ENCODE measurements around the gene PATJ.

PATJ gene

DNA sequence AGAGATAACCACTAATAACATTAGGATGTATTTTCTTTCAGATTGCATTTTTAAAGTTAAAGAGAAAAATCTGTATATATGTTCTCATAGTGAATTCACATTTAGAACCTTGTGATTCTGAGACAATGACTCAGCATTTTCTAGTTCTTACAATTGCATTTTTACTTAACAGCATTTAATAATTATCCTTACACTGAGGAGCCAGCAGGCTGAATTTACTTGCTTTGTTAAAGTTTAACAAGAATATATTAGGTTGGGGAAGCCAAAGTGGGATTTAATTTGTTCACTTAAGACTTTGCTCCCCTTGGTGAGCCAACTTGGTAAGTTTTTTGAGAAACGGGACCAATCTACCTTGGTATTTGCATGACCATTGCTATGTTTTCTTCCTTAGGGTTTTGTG is 4.5 kb downstream of the PATJ start:
- DNase-seq (ENCODE audit: insufficient read length, low spot score) (no peak), FAIRE-seq (no peak)
- TF ChIP-seq POLR2AphosphoS5 (IDR thresholded peaks at IDR 0.05; ENCODE audit: low read depth, low read length) (no peak), PAX5 (IDR thresholded peaks at IDR 0.05; ENCODE audit: insufficient read depth, low read length, severe bottlenecking) (no peak), POLR2A (IDR thresholded peaks at IDR 0.05; ENCODE audit: low read depth, low read length) (no peak), POU2F2 (IDR thresholded peaks at IDR 0.05; ENCODE audit: low read depth, low read length) (no peak), TAF1 (IDR thresholded peaks at IDR 0.05; ENCODE audit: low read depth, low read length) (no peak), SPI1 (IDR thresholded peaks at IDR 0.05; ENCODE audit: low read depth, low read length) (no peak)

DNA sequence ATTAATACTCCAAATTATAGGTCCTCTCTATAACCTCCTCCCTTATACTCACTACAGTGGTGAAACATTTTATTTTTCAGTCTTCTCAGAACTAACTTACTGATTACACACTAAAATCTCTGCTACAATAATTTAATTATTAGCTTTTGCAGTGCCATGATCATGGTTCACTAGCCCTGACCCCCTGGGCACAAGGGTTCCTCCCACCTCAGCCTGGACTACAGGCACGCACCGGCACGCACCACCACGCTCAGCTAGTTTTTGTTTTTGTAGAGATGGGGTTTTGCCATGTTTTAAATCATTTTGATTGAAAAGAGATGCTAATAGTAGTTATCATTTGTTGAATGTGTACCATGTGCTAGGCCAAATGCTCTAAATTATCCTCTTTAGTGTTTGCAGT is 6.3 kb downstream of the PATJ start:
- FAIRE-seq: no peak
- TF ChIP-seq SPI1 (IDR thresholded peaks at IDR 0.05; ENCODE audit: low read depth, low read length) (no peak), TAF1 (IDR thresholded peaks at IDR 0.05; ENCODE audit: low read depth, low read length) (no peak), POLR2AphosphoS5 (IDR thresholded peaks at IDR 0.05; ENCODE audit: low read depth, low read length) (no peak), POLR2A (IDR thresholded peaks at IDR 0.05; ENCODE audit: low read depth, low read length) (no peak), POU2F2 (IDR thresholded peaks at IDR 0.05; ENCODE audit: low read depth, low read length) (no peak), PAX5 (IDR thresholded peaks at IDR 0.05; ENCODE audit: insufficient read depth, low read length, severe bottlenecking) (no peak)
- DNase-seq (ENCODE audit: insufficient read length, low spot score): no peak

DNA sequence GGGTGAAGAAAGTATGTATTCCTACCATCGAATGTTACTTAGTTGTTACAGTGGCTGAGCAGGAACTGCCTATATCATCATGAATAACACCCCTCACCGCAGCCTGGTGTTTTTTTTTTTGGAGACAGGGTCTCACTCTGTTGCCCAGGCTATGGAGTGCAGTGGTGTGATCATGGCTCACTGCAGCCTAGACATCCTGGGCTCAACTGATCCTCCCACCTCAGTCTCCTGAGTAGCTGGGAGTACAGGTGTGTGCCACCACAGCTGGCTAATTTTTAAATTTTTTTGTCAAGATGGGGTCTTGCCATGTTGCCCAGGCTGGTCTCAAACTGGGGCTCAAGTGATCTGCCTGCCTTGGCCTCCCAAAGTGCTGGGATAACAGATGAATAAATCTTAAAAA is 7.3 kb downstream of the PATJ start:
- DNase-seq (ENCODE audit: insufficient read length, low spot score) (no peak), FAIRE-seq (no peak)
- TF ChIP-seq SPI1 (IDR thresholded peaks at IDR 0.05; ENCODE audit: low read depth, low read length) (no peak), POLR2AphosphoS5 (IDR thresholded peaks at IDR 0.05; ENCODE audit: low read depth, low read length) (no peak), TAF1 (IDR thresholded peaks at IDR 0.05; ENCODE audit: low read depth, low read length) (no peak), POLR2A (IDR thresholded peaks at IDR 0.05; ENCODE audit: low read depth, low read length) (no peak), PAX5 (IDR thresholded peaks at IDR 0.05; ENCODE audit: insufficient read depth, low read length, severe bottlenecking) (no peak), POU2F2 (IDR thresholded peaks at IDR 0.05; ENCODE audit: low read depth, low read length) (no peak)

DNA sequence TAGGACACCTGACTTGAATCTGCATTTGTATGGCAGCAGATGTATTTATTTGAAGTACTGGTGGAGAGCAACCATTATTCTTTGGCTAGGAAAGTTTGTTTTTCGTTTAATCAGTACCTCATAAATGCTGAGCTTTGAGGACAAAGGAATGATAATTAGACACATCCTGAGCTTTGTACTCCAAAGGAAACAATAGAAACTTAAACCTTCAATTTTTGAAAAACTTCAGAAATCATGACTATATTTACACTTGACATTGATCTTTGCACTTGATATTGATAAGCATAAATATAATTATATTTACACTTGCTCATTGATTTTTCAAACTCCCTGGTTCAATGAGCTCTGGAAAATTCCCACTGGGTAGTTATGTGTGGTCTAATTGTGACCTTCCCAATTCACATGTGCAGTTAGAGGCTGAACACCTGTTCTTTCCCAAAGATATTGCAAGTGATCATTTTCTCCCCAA is 10.7 kb downstream of the PATJ start:
- DNase-seq (ENCODE audit: insufficient read length, low spot score): no peak
- no peak for TF ChIP-seq POLR2AphosphoS5 (IDR thresholded peaks at IDR 0.05; ENCODE audit: low read depth, low read length)
- no peak for TF ChIP-seq SPI1 (IDR thresholded peaks at IDR 0.05; ENCODE audit: low read depth, low read length)
- no peak for TF ChIP-seq POLR2A (IDR thresholded peaks at IDR 0.05; ENCODE audit: low read depth, low read length)
- no peak for TF ChIP-seq PAX5 (IDR thresholded peaks at IDR 0.05; ENCODE audit: insufficient read depth, low read length, severe bottlenecking)
- TF ChIP-seq TAF1 (IDR thresholded peaks at IDR 0.05; ENCODE audit: low read depth, low read length): no peak
- no peak for TF ChIP-seq POU2F2 (IDR thresholded peaks at IDR 0.05; ENCODE audit: low read depth, low read length)
- FAIRE-seq: no peak

DNA sequence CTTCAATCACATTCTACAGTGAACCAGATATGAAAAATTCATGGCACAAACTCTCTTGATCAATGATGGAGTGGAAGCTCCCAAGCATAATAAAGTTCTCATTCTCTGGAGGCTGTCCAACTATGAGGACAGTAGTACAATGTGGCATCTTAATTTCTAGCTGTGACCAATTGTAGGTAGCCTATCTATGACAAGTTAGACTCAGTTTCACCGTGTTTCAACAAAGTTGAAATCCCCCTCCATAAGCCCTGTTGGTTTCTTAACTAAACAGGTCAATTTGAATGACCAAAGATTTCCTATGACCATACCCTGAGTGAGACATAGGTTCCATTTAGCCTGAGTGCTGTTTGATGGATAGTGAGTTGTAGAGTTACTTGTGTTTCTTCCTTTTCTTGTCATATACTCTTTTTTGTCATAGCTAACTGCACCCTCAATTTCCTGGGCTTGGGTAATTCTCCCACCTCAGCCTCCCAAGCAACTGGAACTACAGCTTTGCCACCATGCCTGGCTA is 11.8 kb downstream of the PATJ start:
- DNase-seq (ENCODE audit: insufficient read length, low spot score) (no peak), FAIRE-seq (peak; percentile 50)
- TF ChIP-seq POLR2A (IDR thresholded peaks at IDR 0.05; ENCODE audit: low read depth, low read length) (no peak), POLR2AphosphoS5 (IDR thresholded peaks at IDR 0.05; ENCODE audit: low read depth, low read length) (no peak), POU2F2 (IDR thresholded peaks at IDR 0.05; ENCODE audit: low read depth, low read length) (no peak), SPI1 (IDR thresholded peaks at IDR 0.05; ENCODE audit: low read depth, low read length) (no peak), PAX5 (IDR thresholded peaks at IDR 0.05; ENCODE audit: insufficient read depth, low read length, severe bottlenecking) (no peak), TAF1 (IDR thresholded peaks at IDR 0.05; ENCODE audit: low read depth, low read length) (no peak)

DNA sequence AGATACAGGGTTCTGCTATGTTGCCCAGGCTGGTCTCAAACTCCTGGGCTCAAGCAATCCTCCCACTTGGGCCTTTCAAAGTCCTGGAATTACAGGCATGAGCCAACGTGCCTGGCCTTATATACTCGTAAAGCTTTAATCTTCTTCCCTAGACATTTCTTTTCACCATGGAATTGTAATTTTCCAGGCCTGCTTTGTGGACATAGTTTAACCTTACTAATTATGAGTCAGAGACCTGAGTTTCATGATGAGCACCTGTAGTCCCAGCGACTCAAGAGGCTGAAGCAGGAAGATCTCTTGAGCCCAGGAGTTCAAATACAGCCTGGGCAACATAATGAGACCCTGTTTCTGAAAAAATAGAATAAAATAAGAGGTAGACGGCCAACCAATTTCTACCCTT is 12.3 kb downstream of the PATJ start:
- FAIRE-seq (no peak), DNase-seq (ENCODE audit: insufficient read length, low spot score) (no peak)
- no peak for TF ChIP-seq POU2F2 (IDR thresholded peaks at IDR 0.05; ENCODE audit: low read depth, low read length)
- TF ChIP-seq PAX5 (IDR thresholded peaks at IDR 0.05; ENCODE audit: insufficient read depth, low read length, severe bottlenecking): no peak
- TF ChIP-seq POLR2AphosphoS5 (IDR thresholded peaks at IDR 0.05; ENCODE audit: low read depth, low read length): no peak
- no peak for TF ChIP-seq POLR2A (IDR thresholded peaks at IDR 0.05; ENCODE audit: low read depth, low read length)
- no peak for TF ChIP-seq TAF1 (IDR thresholded peaks at IDR 0.05; ENCODE audit: low read depth, low read length)
- no peak for TF ChIP-seq SPI1 (IDR thresholded peaks at IDR 0.05; ENCODE audit: low read depth, low read length)

DNA sequence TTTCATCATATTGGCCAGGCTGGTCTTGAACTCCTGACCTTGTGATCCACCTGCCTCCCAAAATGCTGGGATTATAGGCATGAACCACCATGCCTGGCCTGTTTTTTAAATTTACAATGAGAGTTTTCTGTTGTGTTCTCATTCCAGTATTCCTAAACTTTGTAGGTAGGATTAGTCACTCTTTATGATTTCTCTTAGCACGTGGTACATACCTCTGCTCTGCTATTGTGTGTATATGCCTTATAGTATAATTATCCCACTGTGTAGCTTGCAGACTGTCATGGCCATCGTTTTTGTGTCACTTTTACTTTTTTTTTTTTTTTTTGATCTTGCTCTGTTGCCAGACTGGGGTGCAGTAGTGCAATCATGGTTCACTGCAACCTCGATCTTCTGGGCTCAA is 14.5 kb downstream of the PATJ start:
- DNase-seq (ENCODE audit: insufficient read length, low spot score) (no peak), FAIRE-seq (no peak)
- no peak for TF ChIP-seq POLR2AphosphoS5 (IDR thresholded peaks at IDR 0.05; ENCODE audit: low read depth, low read length)

DNA sequence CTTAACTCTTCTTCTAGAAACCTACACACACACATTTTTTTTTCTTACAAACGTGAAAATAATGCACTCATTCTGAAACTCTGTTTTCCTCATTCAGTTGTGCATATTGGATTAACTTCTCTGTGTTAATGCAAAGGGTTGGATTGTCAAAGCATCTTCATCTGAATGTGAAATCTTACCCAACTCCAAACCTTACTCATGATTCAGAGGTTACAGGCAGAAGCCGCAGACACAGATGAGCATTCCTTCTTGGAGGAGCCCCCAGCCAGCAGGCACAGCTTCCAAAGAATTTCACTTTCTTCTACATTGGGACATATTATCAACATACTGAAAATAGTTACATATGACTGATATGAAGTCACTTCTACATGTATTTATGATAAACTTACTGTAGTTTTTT is 15.7 kb downstream of the PATJ start:
- FAIRE-seq: no peak
- DNase-seq (ENCODE audit: insufficient read length, low spot score): no peak
- no peak for TF ChIP-seq POLR2A (IDR thresholded peaks at IDR 0.05; ENCODE audit: low read depth, low read length)
- TF ChIP-seq POU2F2 (IDR thresholded peaks at IDR 0.05; ENCODE audit: low read depth, low read length): no peak
- no peak for TF ChIP-seq TAF1 (IDR thresholded peaks at IDR 0.05; ENCODE audit: low read depth, low read length)
- TF ChIP-seq SPI1 (IDR thresholded peaks at IDR 0.05; ENCODE audit: low read depth, low read length): no peak
- no peak for TF ChIP-seq PAX5 (IDR thresholded peaks at IDR 0.05; ENCODE audit: insufficient read depth, low read length, severe bottlenecking)
- TF ChIP-seq POLR2AphosphoS5 (IDR thresholded peaks at IDR 0.05; ENCODE audit: low read depth, low read length): no peak

DNA sequence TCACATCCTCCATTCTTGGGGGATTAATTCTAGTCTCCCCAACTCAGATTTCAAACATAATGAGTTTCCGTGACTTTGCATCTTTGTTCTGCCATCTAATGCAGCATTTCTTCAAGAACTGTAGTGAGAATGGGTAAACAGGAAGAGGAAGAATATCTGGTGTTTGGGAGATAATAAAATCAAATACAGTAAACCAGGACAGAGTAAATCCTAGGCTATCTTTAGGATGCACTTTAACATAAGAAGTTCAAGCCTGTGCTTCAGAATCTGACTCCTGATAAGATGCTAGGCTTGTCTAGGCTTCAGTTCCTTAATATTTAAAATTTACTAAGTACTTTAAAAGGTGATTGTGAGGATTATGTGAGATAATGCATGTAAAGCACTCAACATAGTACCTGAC is 27.9 kb downstream of the PATJ start:
- no peak for DNase-seq (ENCODE audit: insufficient read length, low spot score)
- TF ChIP-seq TAF1 (IDR thresholded peaks at IDR 0.05; ENCODE audit: low read depth, low read length): no peak
- TF ChIP-seq POLR2A (IDR thresholded peaks at IDR 0.05; ENCODE audit: low read depth, low read length): no peak
- no peak for TF ChIP-seq SPI1 (IDR thresholded peaks at IDR 0.05; ENCODE audit: low read depth, low read length)
- no peak for TF ChIP-seq PAX5 (IDR thresholded peaks at IDR 0.05; ENCODE audit: insufficient read depth, low read length, severe bottlenecking)
- no peak for FAIRE-seq

DNA sequence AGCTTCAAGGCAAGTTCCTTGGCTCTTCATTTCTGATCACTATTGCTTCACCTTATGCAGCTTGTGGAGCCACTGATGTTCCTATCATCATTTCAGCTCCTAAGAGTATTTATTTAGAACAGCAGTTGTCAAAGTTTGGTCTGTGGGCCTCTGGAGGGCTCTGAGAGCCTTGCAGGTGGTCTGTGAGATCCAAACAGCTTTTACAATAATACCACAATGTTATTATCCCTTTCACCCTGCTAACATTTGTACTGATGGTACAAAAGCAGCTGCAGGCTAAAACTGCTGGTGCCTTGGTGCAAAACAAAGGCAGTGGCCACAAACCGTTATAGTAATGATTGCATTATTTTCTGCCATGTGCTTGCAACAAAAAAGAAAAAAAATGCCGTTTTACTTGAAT is 33.8 kb downstream of the PATJ start:
- TF ChIP-seq POLR2AphosphoS5 (IDR thresholded peaks at IDR 0.05; ENCODE audit: low read depth, low read length): no peak
- no peak for TF ChIP-seq TAF1 (IDR thresholded peaks at IDR 0.05; ENCODE audit: low read depth, low read length)
- TF ChIP-seq PAX5 (IDR thresholded peaks at IDR 0.05; ENCODE audit: insufficient read depth, low read length, severe bottlenecking): no peak
- TF ChIP-seq POLR2A (IDR thresholded peaks at IDR 0.05; ENCODE audit: low read depth, low read length): no peak
- TF ChIP-seq SPI1 (IDR thresholded peaks at IDR 0.05; ENCODE audit: low read depth, low read length): no peak
- TF ChIP-seq POU2F2 (IDR thresholded peaks at IDR 0.05; ENCODE audit: low read depth, low read length): no peak
- FAIRE-seq: no peak
- no peak for DNase-seq (ENCODE audit: insufficient read length, low spot score)
